DND-41 (cell line): ENCODE measurements around the gene SLC39A11.

Experiments used
- ATAC-seq: fragments of 200-7000 bp; cut with Tn5 transposase; 3 replicates; pipeline ENCODE4 v1.9.1; 2021; ENCODE audit warnings: low read depth; ENCODE audit not compliant: insufficient read depth
- DNase-seq: peaks from one replicate; pipeline ENCODE4 v3.0.0-alpha.2; 2020
- H2AFZ ChIP-seq: 2 replicates; pipeline ENCODE4 v1.6.0; 2012; ENCODE audit warnings: low read depth, low read length
- H3K27ac ChIP-seq: 2 replicates; pipeline ENCODE4 v1.5.1; 2012; ENCODE audit warnings: low read length, inconsistent platforms
- H3K27me3 ChIP-seq: fragments of 200-600 bp; sonication (generic); 2 replicates; pipeline ENCODE4 v1.6.0; 2012; ENCODE audit warnings: low read length, mild to moderate bottlenecking, inconsistent platforms; ENCODE audit not compliant: insufficient read depth, poor library complexity
- H3K36me3 ChIP-seq: 2 replicates; pipeline ENCODE4 v1.5.1; 2012; ENCODE audit warnings: low read length, inconsistent platforms; ENCODE audit not compliant: insufficient read depth
- H3K4me1 ChIP-seq: 2 replicates; pipeline ENCODE4 v1.5.1; 2012; ENCODE audit warnings: mild to moderate bottlenecking, low read length; ENCODE audit not compliant: insufficient read depth
- H3K4me2 ChIP-seq: 2 replicates; pipeline ENCODE4 v1.6.0; 2012; ENCODE audit warnings: mild to moderate bottlenecking, moderate library complexity, low read length, inconsistent platforms; ENCODE audit not compliant: insufficient read depth
- H3K4me3 ChIP-seq, 2 experiments: fragments of 200-600 bp in 1 of 2; shearing (Covaris generic) in 1 of 2; 2 replicates each; pipeline ENCODE4 v1.5.1; 2012 to 2016; ENCODE audit warnings: inconsistent platforms in 2 of 2, low read length in 2 of 2, mild to moderate bottlenecking in 2 of 2, low read depth in 1 of 2, moderate library complexity in 1 of 2
- H3K79me2 ChIP-seq: 2 replicates; pipeline ENCODE4 v1.6.0; 2012; ENCODE audit warnings: low read length, inconsistent platforms; ENCODE audit not compliant: insufficient read depth
- H3K9ac ChIP-seq: 2 replicates; pipeline ENCODE4 v1.6.0; 2012; ENCODE audit warnings: low read depth, mild to moderate bottlenecking, inconsistent platforms, low read length, moderate library complexity
- H3K9me3 ChIP-seq: 2 replicates; pipeline ENCODE4 v1.5.1; 2012; ENCODE audit warnings: low read length, moderate library complexity, mild to moderate bottlenecking, inconsistent platforms; ENCODE audit not compliant: insufficient read depth, severe bottlenecking
- H4K20me1 ChIP-seq: 2 replicates; pipeline ENCODE4 v1.6.0; 2012; ENCODE audit warnings: low read length; ENCODE audit not compliant: insufficient read depth
- CTCF ChIP-seq: IDR thresholded peaks from 2 replicates; pipeline ENCODE4 v1.5.1; 2012; ENCODE audit warnings: borderline replicate concordance, low read length, moderate library complexity, mild to moderate bottlenecking; ENCODE audit not compliant: poor library complexity, severe bottlenecking; ENCODE audit errors: extremely low read depth
- EZH2 ChIP-seq: IDR thresholded peaks from 3 replicates; pipeline ENCODE4 v1.6.1; 2012; ENCODE audit warnings: borderline replicate concordance, low read depth, mild to moderate bottlenecking, moderate library complexity, low read length, inconsistent platforms; ENCODE audit not compliant: severe bottlenecking

SLC39A11 gene

GRCh38 chr17:72771734-72772133, 320.8 kb downstream of the SLC39A11 start:
- H3K9ac ChIP-seq: no peak overlapping the region
- ATAC-seq (no peak), DNase-seq (no peak)
- H3K4me3 ChIP-seq: no peak overlapping the region
- no peak overlapping the region for H3K4me2 ChIP-seq
- no peaks in the 10 kb centered on the region for H3K36me3 ChIP-seq
- no peaks in the 10 kb centered on the region for H4K20me1 ChIP-seq
- no peaks in the 10 kb centered on the region for H3K9me3 ChIP-seq
- no peaks in the 10 kb centered on the region for H3K4me1 ChIP-seq
- H3K79me2 ChIP-seq: no peaks in the 10 kb centered on the region
- no peaks in the 10 kb centered on the region for H3K27me3 ChIP-seq
- TF ChIP-seq CTCF (no peak), EZH2 (no peak)
- H3K27ac ChIP-seq: no peak overlapping the region
- H2AFZ ChIP-seq: no peak overlapping the region

GRCh38 chr17:72766761-72767356, 325.6 kb downstream of the SLC39A11 start:
- H3K27ac ChIP-seq: no peak overlapping the region
- no peak overlapping the region for H3K4me3 ChIP-seq
- TF ChIP-seq CTCF: no peak
- no peak for TF ChIP-seq EZH2
- H3K9me3 ChIP-seq: no peaks in the 10 kb centered on the region
- H4K20me1 ChIP-seq: no peaks in the 10 kb centered on the region
- no peaks in the 10 kb centered on the region for H3K27me3 ChIP-seq
- DNase-seq (no peak), ATAC-seq (no peak)
- H3K9ac ChIP-seq: no peak overlapping the region
- H3K79me2 ChIP-seq: no peaks in the 10 kb centered on the region
- H2AFZ ChIP-seq: no peak overlapping the region
- no peaks in the 10 kb centered on the region for H3K36me3 ChIP-seq
- H3K4me1 ChIP-seq: no peaks in the 10 kb centered on the region
- no peak overlapping the region for H3K4me2 ChIP-seq

DNA sequence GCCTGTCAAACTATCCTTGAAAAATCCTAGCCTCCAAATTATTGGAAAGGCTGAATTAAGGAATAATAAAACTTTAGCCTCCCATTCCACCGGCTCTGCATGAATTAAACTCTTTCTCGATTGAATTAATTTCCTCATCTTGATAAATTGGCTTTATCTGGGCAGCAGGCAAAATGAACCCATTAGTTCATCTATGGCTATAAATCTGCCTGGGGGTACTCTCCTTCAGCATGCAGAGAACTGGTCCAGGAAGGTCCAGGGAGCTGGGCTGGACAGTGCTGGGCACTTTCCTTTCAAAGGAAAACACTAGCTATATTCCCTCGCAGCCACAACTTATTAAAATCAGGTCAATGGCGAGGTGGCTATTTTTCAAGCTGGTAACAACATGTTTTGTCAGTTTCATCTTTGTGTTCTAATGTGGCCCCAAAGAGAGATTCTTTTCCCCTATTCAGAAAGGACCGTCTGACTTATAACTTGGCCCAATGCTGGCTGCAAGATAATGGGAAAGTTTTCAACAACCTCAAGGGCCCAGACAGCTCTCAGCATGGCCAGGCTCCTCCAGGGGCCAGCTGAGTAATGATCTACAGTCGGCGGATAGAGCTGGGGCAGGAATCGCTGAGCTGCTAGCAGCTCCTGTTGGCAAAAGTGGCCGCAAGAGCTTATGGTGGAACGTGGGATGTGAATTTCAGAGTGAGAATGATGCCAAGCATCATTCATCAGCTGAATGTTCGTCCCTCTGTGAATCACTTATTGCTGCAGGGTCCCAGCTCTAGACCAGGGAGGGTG, 326.9 kb downstream of the SLC39A11 start:
- no peak overlapping the region for H2AFZ ChIP-seq
- no peaks in the 10 kb centered on the region for H3K4me1 ChIP-seq
- ATAC-seq (no peak), DNase-seq (no peak)
- H3K4me2 ChIP-seq: no peak overlapping the region
- H4K20me1 ChIP-seq: no peaks in the 10 kb centered on the region
- H3K9ac ChIP-seq: no peak overlapping the region
- no peak overlapping the region for H3K4me3 ChIP-seq
- H3K27ac ChIP-seq: no peak overlapping the region
- TF ChIP-seq EZH2 (no peak), CTCF (no peak)
- no peaks in the 10 kb centered on the region for H3K27me3 ChIP-seq
- no peaks in the 10 kb centered on the region for H3K9me3 ChIP-seq
- H3K79me2 ChIP-seq: no peaks in the 10 kb centered on the region
- H3K36me3 ChIP-seq: no peaks in the 10 kb centered on the region
